Sciatic nerve (tissue), 2 donors: ENCODE results near the gene CHST11. TPM values are rescaled to one million over a fixed set of nuclear protein-coding genes. Genes with fewer than 3 reads are reported as not detected.
"Not testable (repeated sequence)": the region's sequence is repeated elsewhere in the genome, so short reads cannot be mapped to it uniquely, and the experiment has no call there.

Source experiments
- ATAC-seq: fragments of 200-7000 bp; cut with Tn5 transposase; one replicate; pipeline ENCODE4 v1.9.1; 2020; ENCODE audit warnings: mild to moderate bottlenecking, moderate library complexity
- DNase-seq: peaks from one replicate; pipeline ENCODE4 v3.0.0-alpha.2; 2020; ENCODE audit warnings: low spot score
- intact Hi-C: fragments of 100-400 bp; cut with DNase I; formaldehyde crosslinking; loops from one replicate; pipeline ENCODE4 v1.14.2; 2022
- total RNA-seq: library from RNA; stranded (reverse); fragmentation: NEBNext Ultra II Directional; extraction: Animal tissue kit (Norgen Biotek cat#: 25700); gene quantifications from one replicate; pipeline ENCODE4 v1.2.1, GENCODE V29; 2021
- donor health status: DM: no; HTN: no; CAD: no.
- donor health status: DM: no; HTN: no; CAD: no.

The CHST11 gene
- total RNA-seq, 1 donor from 2014 or later: 19.2 TPM

DNA sequence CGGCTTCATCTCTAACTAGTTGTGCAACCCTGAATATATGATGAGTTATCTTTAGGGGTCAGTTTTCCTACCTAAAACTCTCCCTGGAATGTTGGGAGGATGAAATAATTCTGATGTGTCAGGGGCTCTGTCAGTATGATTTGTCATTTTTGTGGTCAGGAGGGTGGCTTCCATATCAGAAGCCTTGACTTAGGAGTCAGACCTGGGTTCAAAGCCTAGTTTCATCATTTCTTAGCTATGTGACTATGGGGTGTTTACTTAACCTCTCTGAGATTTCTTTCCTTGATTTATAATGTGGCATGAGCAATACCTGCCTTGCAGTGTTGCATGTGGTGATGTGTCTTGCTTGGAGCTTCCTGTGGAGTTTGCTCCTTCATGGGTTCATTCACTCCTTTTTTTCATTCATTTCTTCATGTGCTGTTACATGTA is 146.8 kb downstream of the CHST11 start:
- DNase-seq (no peak), ATAC-seq (no peak)
- intact Hi-C loops: loop anchor here (10.0 kb wide), 1 partner anchor 99 kb away; no protein-coding TSS in a partner anchor

DNA sequence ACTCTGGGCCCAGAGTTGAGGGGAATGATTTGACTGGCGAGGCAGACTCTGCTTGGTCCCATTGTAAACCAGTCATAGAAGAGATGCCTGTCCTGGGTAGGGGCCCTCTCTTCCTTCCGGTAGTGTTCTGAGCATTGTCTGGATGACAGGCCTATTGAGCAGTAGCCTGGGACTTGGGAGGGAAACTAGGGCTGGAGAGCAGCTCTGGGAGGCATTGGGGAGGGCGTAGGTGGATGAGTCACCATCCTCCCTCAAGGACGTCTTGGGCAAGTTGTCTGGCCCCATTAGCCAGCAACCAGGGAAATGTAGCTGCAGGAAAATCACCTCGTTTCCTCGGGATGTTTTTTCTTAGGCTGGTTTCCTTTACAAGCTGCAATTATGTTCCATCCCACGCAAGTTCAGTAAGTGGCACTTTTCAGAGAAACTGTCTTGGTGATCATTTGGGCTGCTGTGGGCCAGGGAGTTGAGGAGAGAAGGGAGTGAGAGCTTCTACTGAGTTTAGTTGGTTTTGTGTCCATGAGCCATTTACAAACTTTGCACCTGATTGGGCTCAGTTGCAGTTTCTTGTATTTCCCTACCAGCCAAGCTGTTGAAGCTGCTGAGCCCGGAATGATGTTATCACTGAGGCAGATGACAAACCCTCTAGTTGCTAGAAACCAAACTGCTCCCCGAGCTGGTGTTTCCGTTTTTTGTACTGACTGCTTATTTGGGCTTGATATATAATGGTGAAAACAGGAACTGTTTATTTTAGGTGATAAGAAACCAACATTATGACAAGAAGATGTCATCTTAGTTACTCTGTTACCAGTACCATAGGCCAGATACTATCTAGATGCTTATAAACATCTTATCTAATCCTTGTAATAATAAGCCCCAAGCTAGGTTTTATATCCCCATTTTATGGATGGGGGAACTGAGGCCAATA is 147.6 kb downstream of the CHST11 start:
- ATAC-seq (peak; percentile 88), DNase-seq (peak; percentile 75)
- intact Hi-C loops: loop anchor here (10.0 kb wide), 1 partner anchor 100 kb away; no protein-coding TSS in a partner anchor

DNA sequence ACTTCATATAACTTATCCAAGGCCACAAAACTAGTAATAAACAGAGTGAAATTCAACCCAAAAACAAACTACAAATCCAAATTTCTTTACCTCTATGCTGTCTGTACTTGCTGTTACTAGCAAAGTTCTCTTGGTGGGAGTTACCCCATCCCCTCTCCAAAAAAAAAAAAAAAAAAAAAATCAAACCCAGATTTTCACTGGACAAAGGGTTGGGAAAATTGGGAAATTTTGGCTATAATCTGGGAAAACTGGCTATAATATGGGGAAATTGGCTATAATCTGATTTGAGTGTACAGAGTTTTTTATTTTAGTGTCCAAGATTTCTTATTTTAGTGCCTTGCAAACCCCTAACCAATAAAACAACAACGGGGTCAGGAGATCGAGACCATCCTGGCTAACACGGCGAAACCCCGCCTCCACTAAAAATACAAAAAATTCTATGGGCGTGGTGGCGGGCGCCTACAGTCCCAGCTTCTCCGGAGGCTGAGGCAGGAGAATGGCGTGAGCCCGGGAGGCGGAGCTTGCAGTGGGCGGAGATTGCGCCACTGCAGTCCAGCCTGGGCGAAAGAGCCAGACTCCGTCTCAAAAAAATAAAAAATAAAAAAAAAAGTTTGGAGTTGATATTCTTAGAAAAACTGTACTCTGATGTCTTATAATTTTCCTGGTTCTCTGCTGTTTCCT is 148.4 kb downstream of the CHST11 start:
- peak; percentile 74 for ATAC-seq
- intact Hi-C loops: loop anchor here (10.0 kb wide), 1 partner anchor 100 kb away; no protein-coding TSS in a partner anchor
- peak; percentile 75 for DNase-seq

DNA sequence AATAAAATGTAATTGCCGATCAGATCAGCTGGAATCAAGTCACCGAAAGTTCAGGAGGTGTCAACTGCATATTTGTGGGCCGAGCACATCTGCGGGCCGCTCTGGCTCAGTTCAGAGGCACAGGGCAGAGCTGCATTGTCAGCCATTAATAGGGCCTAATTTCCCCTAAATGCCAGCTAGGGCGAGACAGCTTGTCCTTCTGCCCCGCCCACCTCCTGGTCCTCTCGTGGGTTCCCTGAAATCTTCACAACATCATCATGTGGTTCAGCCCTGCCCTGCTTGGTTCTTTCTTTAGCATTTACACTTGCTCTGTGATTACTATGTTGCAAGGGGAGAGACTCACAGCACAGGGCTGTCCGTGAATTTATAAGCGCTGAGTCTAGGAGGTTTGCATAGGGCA is 148.9 kb downstream of the CHST11 start:
- ATAC-seq (peak; percentile 86), DNase-seq (peak; percentile 79)
- intact Hi-C loops: loop anchor here (10.0 kb wide), 1 partner anchor 101 kb away; no protein-coding TSS in a partner anchor

DNA sequence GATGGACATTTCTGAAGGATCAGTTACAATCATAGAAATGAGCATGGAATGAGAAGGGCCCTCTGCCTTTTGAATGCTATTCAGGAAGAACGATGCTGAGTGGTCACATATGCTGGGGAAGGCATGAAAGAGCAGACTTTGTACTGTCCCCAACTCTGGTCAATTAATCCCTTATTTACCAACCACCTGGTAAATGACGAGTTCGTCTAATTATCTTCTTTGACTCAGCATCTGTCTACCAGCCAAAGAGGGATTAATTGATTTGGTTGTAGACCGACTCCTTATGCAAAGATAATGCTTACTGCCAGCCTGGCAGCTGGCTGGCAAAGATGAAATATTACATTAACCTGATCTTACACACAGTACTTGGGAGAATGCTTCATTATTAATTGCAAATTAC is 152.2 kb downstream of the CHST11 start:
- intact Hi-C loops: loop anchor here (10.0 kb wide), 1 partner anchor 104 kb away; no protein-coding TSS in a partner anchor
- DNase-seq (no peak), ATAC-seq (no peak)

DNA sequence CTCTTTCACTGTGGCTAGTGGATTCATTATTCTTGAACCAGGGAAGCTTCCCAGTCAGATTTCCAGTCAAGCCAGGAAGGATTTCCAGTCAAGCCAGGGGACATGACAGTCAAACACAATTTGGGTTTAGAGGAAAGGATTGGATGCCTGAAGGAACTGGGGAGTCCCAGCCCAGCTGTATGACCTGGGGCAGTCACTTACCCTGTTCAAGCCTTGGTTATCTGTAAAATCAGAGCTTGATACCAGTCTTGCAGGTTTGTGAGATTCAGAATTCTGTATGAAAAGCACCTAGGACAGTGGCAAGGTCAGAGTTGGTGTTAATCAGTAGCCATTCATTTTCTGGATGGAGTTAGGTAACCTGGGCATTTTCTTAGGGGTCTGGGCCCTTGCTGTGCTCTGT is 152.7 kb downstream of the CHST11 start:
- intact Hi-C loops: loop anchor here (10.0 kb wide), 1 partner anchor 105 kb away; no protein-coding TSS in a partner anchor
- no peak for ATAC-seq
- no peak for DNase-seq

DNA sequence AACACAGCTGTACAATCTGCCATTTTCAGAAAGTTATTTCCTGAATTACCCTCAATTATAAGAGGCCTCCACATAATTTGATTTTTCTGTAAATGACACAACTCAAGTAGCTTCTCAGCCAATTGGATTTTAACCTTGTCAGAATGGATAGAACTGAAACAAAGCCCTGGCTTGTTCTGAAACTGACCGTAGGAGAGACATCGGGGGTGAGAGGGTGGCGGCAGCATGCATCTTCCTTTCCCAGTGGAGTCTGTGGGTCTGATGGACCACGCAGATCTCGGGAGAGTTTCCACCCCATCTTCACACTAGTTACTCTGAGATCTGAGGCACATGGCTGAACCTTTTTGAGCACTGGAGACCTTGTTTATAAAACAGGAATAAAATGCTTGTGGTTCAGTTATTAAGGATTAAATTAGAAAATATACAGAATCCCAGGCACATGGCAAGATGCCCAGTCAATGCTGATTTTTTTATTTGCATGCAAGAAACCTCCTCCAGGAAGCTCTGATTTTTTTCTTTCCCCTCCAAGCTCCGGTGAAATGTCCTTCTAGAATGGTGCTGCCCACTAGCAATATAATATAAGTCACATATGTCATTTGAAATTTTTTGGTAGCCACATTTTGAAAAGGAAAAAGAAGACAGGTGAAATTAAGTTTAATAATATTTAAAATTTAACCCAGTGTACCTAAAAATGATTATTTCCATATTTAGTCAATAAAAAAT is 153.9 kb downstream of the CHST11 start:
- intact Hi-C loops: no loop called here
- DNase-seq: no peak
- no peak for ATAC-seq

DNA sequence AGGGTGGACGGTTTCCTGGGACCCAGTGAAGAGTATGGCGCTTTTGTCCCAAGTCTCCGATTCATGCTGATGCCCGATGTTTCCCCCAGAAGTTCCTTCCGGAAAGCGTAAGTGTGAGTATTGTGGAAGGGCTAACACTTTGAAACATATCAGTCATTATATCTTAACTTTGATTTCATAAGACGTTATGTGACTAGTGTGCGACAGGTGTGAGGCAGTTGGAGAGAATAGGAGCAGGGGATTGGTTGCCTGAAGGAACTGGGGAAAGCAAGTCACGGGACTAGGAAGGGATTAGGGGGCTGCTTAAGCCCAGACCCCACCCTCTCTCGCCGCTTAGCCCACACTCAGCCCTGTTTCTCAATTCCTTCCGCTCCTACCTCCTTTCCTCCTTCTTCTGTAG is 154.9 kb downstream of the CHST11 start:
- DNase-seq (no peak), ATAC-seq (no peak)
- intact Hi-C loops: no loop called here

DNA sequence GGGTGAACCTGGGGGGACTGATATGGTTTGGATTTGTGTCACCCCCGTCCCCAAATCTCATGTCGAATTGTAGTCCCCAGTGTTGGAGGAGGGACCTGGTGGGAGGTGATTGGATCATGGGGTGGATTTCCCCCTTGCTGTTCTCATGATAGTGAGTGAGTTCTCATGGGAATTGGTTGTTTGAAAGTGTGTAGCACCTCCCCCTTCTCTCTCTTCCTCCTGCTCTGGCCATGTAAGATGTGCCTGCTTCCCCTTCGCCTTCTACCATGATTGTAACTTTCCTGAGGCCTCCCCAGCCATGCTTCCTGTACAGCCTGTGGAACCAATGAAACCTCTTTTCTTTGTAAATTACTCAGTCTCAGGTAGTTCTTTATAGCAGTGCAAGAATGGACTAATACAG is 156.6 kb downstream of the CHST11 start:
- DNase-seq, intact Hi-C loops, ATAC-seq: not testable (repeated sequence)

DNA sequence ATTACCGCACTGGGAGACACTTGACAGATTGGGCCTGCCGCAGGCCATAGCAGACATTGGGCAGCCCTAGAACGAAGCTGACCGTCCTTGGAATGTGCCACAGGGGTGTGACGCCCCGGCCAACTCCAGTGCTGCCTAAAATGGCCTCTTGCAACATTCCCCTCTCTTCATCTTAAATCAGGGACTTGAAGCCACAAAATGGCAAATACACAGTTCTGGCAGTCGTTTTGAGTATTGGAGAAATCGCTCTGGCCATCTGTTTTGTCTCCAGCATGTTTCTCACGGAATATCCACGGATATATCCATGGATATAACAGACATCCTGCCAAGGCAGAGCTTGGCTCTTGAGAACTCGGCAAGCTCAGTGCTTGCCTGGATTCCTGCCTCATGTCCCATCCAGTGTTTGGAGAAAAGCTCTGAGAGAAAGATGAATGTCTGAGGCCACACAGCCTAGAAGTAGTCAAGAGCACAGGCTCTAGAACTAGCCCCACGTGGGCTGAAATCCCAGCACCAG is 158.4 kb downstream of the CHST11 start:
- intact Hi-C loops: no loop called here
- DNase-seq (no peak), ATAC-seq (peak; percentile 57)

DNA sequence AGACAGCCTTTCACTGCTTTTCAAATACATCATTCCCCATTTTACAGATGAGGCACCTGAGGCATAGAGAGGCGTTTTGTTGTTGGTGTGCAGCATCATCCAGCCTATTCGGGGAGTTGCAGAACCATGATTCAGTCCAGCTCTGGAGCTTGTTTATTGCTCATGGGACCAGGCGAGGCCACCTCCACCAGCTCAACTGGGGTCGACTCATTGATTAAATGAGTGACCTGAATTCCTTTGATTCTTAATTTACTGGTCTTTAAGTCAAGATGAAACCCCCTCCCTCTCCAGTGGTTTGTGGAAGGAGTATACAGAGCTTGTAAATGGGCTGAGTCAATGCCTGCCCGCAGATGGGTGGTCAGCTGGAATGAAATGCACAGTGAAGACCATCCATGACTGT is 161.9 kb downstream of the CHST11 start:
- no peak for DNase-seq
- intact Hi-C loops: no loop called here
- no peak for ATAC-seq

DNA sequence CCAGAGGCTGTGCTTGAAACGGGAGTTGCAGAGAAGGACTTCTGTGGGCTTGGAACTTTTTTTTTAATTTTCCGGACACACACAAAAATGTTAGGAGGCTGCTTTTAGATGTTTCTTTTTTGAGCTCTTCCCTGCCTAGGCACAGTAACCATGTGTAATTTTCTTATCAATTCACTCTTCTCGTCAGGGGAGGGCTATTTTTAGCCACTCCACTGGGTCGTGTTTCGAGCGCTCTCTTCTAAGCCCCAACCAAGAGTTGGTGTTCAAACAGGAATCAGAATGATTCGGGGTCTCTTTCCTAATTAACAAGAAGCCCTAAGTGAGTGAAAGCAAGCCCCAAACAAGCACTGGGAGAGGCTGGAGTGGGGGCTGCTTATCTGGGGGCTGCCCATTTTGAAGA is 162.6 kb downstream of the CHST11 start:
- ATAC-seq (no peak), DNase-seq (no peak)
- intact Hi-C loops: no loop called here

DNA sequence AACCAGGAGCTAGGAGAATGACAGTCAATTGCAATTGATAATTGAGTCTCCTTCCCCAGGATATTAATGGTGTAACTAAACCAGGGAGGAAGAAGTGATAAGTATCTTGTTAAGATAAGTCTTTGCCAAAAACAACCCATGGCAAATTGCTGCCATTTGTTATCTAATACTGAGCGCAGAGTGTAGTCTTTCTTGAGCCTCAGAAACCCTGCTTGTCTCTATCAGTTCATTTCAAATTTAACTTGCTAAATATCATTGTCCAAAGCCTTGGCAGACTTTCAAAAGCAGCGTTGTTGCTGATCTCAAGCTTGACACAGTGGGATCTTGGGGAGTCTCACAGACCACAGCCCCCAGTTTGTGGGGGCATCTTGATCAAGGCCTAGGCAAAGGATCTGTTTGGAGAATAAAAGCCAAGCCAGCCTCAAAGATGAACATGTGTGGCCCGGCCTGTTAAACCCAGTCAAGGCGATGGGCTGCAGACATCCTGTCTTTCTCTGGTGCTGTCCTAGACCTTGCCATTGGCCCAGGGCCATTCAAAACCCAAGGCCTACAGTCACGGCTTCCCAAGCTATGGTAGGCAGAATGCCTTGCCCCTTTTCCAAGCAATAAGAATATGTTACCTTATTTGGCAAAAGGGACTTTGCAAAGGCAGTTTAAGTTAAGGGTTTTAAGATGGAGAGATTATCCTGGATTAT is 164.2 kb downstream of the CHST11 start:
- intact Hi-C loops: no loop called here
- ATAC-seq (no peak), DNase-seq (no peak)

DNA sequence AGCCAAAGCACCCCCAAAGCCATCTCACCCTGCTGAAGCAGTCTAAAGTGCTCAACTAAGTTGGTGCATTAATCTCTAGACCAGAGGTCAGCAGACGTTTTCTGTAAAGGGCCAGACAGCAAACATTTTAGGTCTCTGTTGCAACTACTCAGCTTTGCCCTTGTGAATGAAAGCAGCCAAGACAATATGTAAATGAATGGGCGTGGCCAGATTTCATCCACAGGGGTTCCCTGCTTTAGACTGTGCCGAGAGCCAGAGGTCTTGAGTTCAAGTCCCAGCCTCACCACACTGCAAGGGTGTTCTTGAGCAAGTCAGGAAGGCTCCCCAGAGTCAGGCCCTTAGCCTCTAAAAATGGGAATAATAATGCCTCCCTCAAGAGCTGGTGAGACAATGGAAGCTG is 166.2 kb downstream of the CHST11 start:
- ATAC-seq (no peak), DNase-seq (no peak)
- intact Hi-C loops: no loop called here

DNA sequence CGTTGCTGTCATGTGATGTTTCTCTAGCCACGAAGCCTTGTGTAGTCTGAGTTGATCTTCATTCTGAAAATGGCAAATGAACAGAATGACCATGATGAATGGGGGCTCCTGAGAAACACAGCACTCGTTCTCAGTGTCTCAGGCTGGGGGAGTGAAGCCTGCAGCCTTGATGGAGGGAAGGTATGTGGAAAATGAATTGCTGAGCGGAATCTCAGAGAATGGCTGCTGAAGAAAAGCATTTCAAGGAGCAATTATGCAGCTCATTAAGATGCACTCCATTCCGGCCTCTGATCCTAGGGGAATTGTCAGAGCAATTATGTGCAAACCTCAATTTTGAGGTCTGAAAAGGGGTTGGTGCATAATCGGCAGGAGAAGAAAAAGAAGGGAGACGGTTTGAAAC is 167.1 kb downstream of the CHST11 start:
- intact Hi-C loops: no loop called here
- ATAC-seq: no peak

DNA sequence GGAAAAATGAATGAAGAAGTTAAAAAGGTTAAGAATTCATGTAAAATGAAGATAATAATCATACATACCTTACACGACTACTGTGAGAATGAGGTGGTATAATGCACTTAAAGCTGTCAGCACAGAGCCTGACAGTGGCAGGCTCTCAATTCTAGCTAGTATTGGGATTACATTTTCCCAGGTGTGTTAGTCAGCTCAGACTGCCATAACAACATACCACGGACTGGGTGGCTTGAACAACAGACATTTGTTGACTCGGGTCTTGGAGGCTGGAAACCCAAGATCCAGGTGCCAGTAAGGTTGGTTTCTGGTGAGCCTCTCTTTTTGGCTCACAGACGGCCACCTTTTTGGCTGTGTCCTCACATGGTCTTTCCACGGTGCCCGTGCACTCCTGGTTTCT is 167.8 kb downstream of the CHST11 start:
- no peak for ATAC-seq
- no peak for DNase-seq
- intact Hi-C loops: no loop called here

More for the DNA sequence above, 167.1 kb downstream of the CHST11 start:
- DNase-seq: no peak

DNA sequence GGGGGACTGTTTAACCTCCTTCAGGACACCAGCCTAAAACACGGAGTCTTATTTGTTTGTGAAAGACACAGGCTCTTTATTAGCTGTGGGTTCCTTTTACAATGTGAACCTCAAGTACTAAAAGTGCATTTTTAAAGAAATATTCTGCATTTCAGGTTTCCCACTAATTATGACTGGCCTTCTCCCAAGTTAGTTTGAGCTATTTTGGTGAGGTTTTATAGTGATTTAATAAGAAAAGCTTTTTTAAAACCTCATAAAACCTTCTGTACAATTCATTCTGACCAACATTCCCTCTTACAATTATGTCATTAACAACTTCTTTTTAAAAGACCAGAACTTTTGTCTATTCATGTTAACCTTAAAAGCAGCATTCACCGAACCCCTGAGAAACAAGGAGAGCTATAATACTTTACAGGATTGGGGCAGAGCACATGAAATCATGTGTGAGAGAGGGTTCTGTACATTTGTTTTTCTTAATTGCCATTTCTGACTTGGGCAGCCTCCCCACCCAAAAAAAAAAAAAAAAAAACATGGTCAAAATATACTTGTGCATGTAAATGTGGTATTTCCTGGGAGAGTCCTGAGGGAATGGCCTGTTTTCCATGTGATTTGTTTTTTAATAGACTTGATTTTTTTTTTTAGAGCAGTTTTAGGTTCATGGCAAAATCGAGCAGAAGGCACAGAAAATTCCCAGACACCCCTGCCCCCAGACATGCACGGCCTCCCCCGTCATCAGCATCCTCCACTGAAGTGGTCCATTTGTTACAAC is 169.5 kb downstream of the CHST11 start:
- no peak for DNase-seq
- ATAC-seq: no peak
- intact Hi-C loops: no loop called here
